HG03354 (cell line): ENCODE data around the gene INPP5D.

Experiments
- ATAC-seq: cut with Tn5 transposase; IDR thresholded peaks from one replicate; pipeline ENCODE4 v1.9.1; 2021; ENCODE audit warnings: mild to moderate bottlenecking; ENCODE audit not compliant: unreplicated experiment, poor library complexity, severe bottlenecking

INPP5D gene

GRCh38 chr2:233065954-233066470 is 5.9 kb downstream of the INPP5D start:
- ATAC-seq: no peak

DNA sequence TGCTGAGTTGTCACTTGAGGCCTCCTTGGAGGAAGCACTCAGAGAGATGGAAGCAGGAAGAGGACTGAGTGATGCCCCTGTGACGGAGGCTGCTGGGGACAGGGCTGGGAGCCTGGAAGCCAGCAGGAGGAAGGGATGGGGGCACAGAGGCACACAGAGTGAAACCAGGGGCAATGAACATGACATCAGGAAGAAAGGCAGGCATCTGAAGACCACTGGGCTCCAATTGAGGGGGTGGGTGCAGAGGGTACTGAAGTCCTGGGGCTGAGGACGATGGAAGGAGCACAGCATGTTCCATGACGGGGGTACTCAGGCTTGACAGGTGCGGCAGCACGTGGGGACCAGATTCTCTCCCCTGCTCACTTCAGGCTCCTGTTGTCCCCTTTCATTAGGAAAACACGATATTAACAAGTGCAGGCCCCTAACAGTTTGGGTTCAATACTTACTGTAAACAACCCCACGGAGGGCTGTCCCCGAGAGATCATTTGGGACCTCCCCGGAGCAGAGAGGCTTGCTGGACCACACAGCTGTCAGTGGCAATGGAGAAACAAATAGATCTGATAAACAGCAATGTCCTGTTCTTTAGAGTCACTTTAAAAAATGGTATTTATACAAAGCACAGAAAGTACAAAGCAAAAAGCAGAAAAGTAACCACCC is 8.7 kb downstream of the INPP5D start:
- ATAC-seq: no peak

GRCh38 chr2:233072838-233073237 is 12.7 kb downstream of the INPP5D start:
- no peak for ATAC-seq

- no peak for ATAC-seq
Observed at GRCh38 chr2:233074106-233074505, 14.0 kb downstream of the INPP5D start.

GRCh38 chr2:233075141-233075965 is 15.2 kb downstream of the INPP5D start:
- peak; percentile 38 for ATAC-seq

- peak; percentile 63 for ATAC-seq
Observed at GRCh38 chr2:233075966-233076339, 15.8 kb downstream of the INPP5D start.

DNA sequence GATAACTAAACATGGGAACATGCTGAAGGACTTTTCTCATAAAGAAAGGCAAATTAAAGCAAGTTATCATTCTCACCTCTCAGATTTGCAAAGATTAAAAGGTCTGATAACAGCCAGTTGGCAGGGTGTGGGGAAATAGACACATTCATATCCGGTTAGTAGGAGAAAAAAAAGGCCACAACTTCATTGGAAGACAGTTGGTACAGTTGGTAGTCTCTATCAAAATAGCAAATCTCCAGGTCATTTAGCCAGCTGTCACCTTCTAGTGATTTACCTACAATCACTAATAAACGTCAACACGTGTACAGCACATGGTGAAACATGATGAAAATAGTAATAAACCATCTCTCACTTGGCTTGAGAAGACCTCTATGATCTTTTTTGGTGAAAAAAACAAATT is 16.6 kb downstream of the INPP5D start:
- no peak for ATAC-seq

- ATAC-seq: peak; percentile 30
Observed at GRCh38 chr2:233079473-233079877, 19.3 kb downstream of the INPP5D start.

GRCh38 chr2:233079953-233080835 is 20.1 kb downstream of the INPP5D start:
- no peak for ATAC-seq

- no peak for ATAC-seq
Observed at GRCh38 chr2:233080836-233081229, 20.7 kb downstream of the INPP5D start.

- ATAC-seq: peak; percentile 23
Observed at GRCh38 chr2:233081232-233081730, 21.1 kb downstream of the INPP5D start.

- peak; percentile 2 for ATAC-seq
Observed at GRCh38 chr2:233081731-233082221, 21.6 kb downstream of the INPP5D start.

GRCh38 chr2:233082222-233082930 is 22.2 kb downstream of the INPP5D start:
- ATAC-seq: peak; percentile 53

- ATAC-seq: no peak
Observed at GRCh38 chr2:233082931-233083755, 23.0 kb downstream of the INPP5D start.

DNA sequence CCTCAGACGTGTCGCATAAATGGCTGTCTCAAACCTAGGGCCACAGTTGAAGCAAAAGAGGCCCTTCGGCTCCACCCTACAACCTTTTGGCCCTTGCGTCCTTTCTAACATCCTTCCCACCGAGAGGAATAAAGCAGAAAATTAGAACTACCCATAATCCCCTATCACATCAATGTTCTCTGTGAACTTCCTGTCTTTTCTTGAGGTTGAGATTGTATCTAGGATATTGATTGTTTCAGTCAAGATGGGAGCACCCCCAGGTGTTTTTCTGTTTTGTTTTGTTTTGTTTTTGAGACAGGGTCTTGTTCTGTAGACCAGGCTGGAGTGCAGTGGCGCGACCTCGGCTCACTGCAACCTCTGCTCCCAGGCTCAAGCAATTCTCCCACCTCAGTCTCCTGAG is 23.6 kb downstream of the INPP5D start:
- ATAC-seq: no peak

- ATAC-seq: peak; percentile 25
Observed at GRCh38 chr2:233084488-233084887, 24.3 kb downstream of the INPP5D start.

GRCh38 chr2:233085037-233085838 is 25.1 kb downstream of the INPP5D start:
- ATAC-seq: no peak

GRCh38 chr2:233085839-233086150 is 25.7 kb downstream of the INPP5D start:
- no peak for ATAC-seq
